HepG2 (cell line): ENCODE data around the gene CNPPD1. TPM values are rescaled to one million over a fixed set of nuclear protein-coding genes. Genes with fewer than 3 reads are reported as not detected.

Source experiments
- ATM ChIP-seq: fragments of 450-650 bp; IDR thresholded peaks from 2 replicates; pipeline ENCODE4 v1.7.1; 2017; ENCODE audit warnings: mild to moderate bottlenecking, borderline replicate concordance
- CENPX ChIP-seq: sonication (generic); formaldehyde crosslinking; IDR thresholded peaks from 2 replicates; pipeline ENCODE4 v1.9.0; 2021; ENCODE audit warnings: mild to moderate bottlenecking, missing genetic modification reagents, moderate library complexity
- CHD4 ChIP-seq: fragments of 200-600 bp; sonication (generic); IDR thresholded peaks from 2 replicates; pipeline ENCODE4 v1.7.0; 2017; ENCODE audit warnings: mild to moderate bottlenecking, low read length, borderline replicate concordance
- KAT2B ChIP-seq: fragments of 150-350 bp; IDR thresholded peaks from 2 replicates; pipeline ENCODE4 v1.6.1; 2014; ENCODE audit warnings: low read depth, low read length, borderline replicate concordance
- MAFF ChIP-seq: IDR thresholded peaks from 2 replicates; pipeline ENCODE4 v1.6.1; 2011; ENCODE audit warnings: low read depth, low read length, improper control_type of control experiment
- MEF2D ChIP-seq: sonication (generic); formaldehyde crosslinking; IDR thresholded peaks from 2 replicates; pipeline ENCODE4 v1.5.1; 2020; ENCODE audit warnings: mild to moderate bottlenecking, missing genetic modification reagents
- PITX1 ChIP-seq: sonication (generic); formaldehyde crosslinking; IDR thresholded peaks from 2 replicates; pipeline ENCODE4 v1.5.1; 2020; ENCODE audit warnings: mild to moderate bottlenecking, missing genetic modification reagents
- SNAI1 ChIP-seq: sonication (generic); formaldehyde crosslinking; IDR thresholded peaks from 2 replicates; pipeline ENCODE4 v1.5.0; 2020; ENCODE audit warnings: mild to moderate bottlenecking, missing genetic modification reagents, borderline replicate concordance
- ZNF121 ChIP-seq: sonication (generic); formaldehyde crosslinking; IDR thresholded peaks from 2 replicates; pipeline ENCODE4 v1.5.0; 2020; ENCODE audit warnings: mild to moderate bottlenecking, missing genetic modification reagents
- ZNF275 ChIP-seq: sonication (generic); formaldehyde crosslinking; IDR thresholded peaks from 2 replicates; pipeline ENCODE4 v1.8.0; 2022; ENCODE audit warnings: missing genetic modification reagents, mild to moderate bottlenecking, inconsistent platforms, borderline replicate concordance
- ZNF660 ChIP-seq: sonication (generic); formaldehyde crosslinking; IDR thresholded peaks from 2 replicates; pipeline ENCODE4 v1.5.1; 2020; ENCODE audit warnings: mild to moderate bottlenecking, low read depth, missing genetic modification reagents, borderline replicate concordance
- ZNF703 ChIP-seq: sonication (generic); formaldehyde crosslinking; IDR thresholded peaks from 2 replicates; pipeline ENCODE4 v1.5.1; 2020; ENCODE audit warnings: missing genetic modification reagents, mild to moderate bottlenecking, moderate library complexity, borderline replicate concordance
- ZNF777 ChIP-seq: sonication (generic); formaldehyde crosslinking; IDR thresholded peaks from 2 replicates; pipeline ENCODE4 v1.4.0; 2020; ENCODE audit warnings: missing genetic modification reagents
- ZNF788 ChIP-seq: sonication (generic); formaldehyde crosslinking; IDR thresholded peaks from 2 replicates; pipeline ENCODE4 v1.5.0; 2020; ENCODE audit warnings: mild to moderate bottlenecking, missing genetic modification reagents, borderline replicate concordance
- ZNF816 ChIP-seq: sonication (generic); formaldehyde crosslinking; IDR thresholded peaks from 2 replicates; pipeline ENCODE4 v1.8.0; 2022; ENCODE audit warnings: missing genetic modification reagents, mild to moderate bottlenecking, borderline replicate concordance
- polyA plus RNA-seq, 8 experiments: library from polyadenylated mRNA; depleted of rRNA in 3 of 8; stranded (reverse) in 7 of 8; unstranded in 1 of 8; fragments of >200 nt; fragmentation: Illumina TruSeq in 4 of 8; extraction: Trizol in 4 of 8; gene quantifications; 2 replicates each; pipeline versions ENCODE4 v1.2.1 to v1.2.3, GENCODE V29; 2011 to 2016; ENCODE audit warnings: low read depth in 4 of 8, missing spikeins in 1 of 8, mixed read lengths in 1 of 8; ENCODE audit not compliant: insufficient read depth in 1 of 8
- total RNA-seq, 5 experiments: library from RNA; depleted of rRNA; stranded (reverse); fragments of >200 nt; fragmentation: Illumina TruSeq; extraction: Trizol; gene quantifications; 2 replicates each; pipeline ENCODE4 v1.2.3, GENCODE V29; 2016; ENCODE audit warnings: low read depth in 1 of 5
- TF ChIP-seq, protein P1 (sequence below): sonication (generic); formaldehyde crosslinking; IDR thresholded peaks from 2 replicates; pipeline ENCODE4 v1.5.1; 2020; ENCODE audit warnings: mild to moderate bottlenecking, missing genetic modification reagents
- TF ChIP-seq, protein P2 (sequence below): IDR thresholded peaks from 2 replicates; pipeline ENCODE4 v1.6.1; 2016
- TF ChIP-seq, protein P3 (sequence below), 2 experiments: sonication (generic) in 1 of 2; formaldehyde crosslinking in 1 of 2; IDR thresholded peaks; 2 replicates each; pipeline versions ENCODE4 v1.5.1 to v1.6.1; 2011 to 2020; ENCODE audit warnings: borderline replicate concordance in 1 of 2, low read depth in 1 of 2, low read length in 1 of 2, mild to moderate bottlenecking in 1 of 2, missing genetic modification reagents in 1 of 2, moderate library complexity in 1 of 2
- TF ChIP-seq, protein P4 (sequence below): IDR thresholded peaks from 2 replicates; pipeline ENCODE4 v1.6.1; 2016; ENCODE audit warnings: missing compliant biosample characterization, missing genetic modification reagents, borderline replicate concordance

Gene CNPPD1
- total and polyA plus RNA-seq, 2 of the 13 experiments (the other 11 are each of a cell fraction or from before 2014, with no cell fraction given), result 35.5 to 49.4 TPM

DNA sequence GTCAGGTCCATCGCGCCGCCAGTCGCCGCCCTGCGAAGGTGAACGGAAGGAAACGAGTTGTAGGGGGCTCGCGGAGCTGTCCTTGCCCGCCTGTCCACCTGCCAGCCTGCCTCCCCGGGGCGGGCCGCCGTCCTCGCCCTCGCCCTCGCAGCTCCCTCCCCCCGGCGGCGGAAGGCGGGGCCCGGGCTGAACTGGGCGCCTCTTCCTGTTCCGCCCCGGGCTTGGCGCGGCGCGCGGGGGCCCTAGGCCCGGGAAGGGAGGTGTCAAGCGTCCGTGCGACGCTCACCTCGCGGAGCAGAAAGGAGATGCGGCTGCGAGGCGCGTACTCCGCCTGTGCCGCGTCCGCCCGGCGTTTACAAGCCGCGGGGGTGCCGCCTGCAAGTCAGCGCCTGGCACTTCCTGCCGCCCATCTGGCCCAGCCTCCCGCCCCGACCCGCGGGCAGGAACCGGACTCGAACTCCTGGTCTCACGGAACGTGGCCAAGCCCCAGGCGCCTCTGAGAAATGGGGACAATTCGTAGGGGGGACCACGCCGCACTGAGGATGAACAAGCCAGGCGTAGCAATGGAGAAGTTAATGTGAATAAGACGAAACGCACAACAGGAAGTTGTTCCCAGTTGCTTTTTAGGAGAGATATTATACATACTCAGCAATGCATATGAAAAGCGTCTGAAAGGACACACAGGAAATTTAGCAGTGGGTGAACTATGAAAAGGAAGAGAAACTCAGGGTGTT is at the start of gene CNPPD1 (continued):
- TF ChIP-seq, protein P1, sequence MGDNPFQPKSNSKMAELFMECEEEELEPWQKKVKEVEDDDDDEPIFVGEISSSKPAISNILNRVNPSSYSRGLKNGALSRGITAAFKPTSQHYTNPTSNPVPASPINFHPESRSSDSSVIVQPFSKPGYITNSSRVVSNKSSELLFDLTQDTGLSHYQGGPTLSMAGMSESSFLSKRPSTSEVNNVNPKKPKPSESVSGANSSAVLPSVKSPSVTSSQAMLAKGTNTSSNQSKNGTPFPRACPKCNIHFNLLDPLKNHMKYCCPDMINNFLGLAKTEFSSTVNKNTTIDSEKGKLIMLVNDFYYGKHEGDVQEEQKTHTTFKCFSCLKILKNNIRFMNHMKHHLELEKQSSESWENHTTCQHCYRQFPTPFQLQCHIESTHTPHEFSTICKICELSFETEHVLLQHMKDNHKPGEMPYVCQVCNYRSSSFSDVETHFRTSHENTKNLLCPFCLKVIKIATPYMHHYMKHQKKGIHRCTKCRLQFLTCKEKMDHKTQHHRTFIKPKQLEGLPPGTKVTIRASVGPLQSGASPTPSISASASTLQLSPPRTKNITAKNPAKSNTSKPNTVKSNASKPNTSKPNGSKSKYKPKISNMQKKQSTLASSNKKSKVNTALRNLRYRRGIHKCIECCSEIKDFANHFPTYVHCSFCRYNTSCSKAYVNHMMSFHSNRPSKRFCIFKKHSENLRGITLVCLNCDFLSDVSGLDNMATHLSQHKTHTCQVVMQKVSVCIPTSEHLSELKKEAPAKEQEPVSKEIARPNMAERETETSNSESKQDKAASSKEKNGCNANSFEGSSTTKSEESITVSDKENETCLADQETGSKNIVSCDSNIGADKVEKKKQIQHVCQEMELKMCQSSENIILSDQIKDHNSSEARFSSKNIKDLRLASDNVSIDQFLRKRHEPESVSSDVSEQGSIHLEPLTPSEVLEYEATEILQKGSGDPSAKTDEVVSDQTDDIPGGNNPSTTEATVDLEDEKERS (CRISPR knock-in tag), result no peak; the same call in 1 of the 2 replicates
- TF ChIP-seq, protein P2, sequence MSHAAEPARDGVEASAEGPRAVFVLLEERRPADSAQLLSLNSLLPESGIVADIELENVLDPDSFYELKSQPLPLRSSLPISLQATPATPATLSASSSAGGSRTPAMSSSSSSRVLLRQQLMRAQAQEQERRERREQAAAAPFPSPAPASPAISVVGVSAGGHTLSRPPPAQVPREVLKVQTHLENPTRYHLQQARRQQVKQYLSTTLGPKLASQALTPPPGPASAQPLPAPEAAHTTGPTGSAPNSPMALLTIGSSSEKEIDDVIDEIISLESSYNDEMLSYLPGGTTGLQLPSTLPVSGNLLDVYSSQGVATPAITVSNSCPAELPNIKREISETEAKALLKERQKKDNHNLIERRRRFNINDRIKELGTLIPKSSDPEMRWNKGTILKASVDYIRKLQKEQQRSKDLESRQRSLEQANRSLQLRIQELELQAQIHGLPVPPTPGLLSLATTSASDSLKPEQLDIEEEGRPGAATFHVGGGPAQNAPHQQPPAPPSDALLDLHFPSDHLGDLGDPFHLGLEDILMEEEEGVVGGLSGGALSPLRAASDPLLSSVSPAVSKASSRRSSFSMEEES (CRISPR knock-in tag), result peak; percentile 85
- TF ChIP-seq PITX1 (peak; percentile 69), ZNF816 (CRISPR knock-in tag) (peak; percentile 99), ZNF121 (CRISPR knock-in tag) (peak; percentile 82), MEF2D (CRISPR knock-in tag) (no peak; the same call in 1 of the 2 replicates), ZNF703 (CRISPR knock-in tag) (peak; percentile 79; the same call in 1 of the 2 replicates), ZNF788 (CRISPR knock-in tag) (peak; percentile 96), ZNF660 (peak; percentile 87; the same call in 1 of the 2 replicates), SNAI1 (CRISPR knock-in tag) (0 out of 2 replicates have a peak, but pooled peaks have one; percentile 50), ZNF275 (peak; percentile 72; the same call in 1 of the 2 replicates), KAT2B (no peak), CHD4 (no peak), MAFF (no peak), ATM (no peak), ZNF777 (CRISPR knock-in tag) (peak; percentile 77), CENPX (CRISPR knock-in tag) (no peak)
- TF ChIP-seq, protein P3, sequence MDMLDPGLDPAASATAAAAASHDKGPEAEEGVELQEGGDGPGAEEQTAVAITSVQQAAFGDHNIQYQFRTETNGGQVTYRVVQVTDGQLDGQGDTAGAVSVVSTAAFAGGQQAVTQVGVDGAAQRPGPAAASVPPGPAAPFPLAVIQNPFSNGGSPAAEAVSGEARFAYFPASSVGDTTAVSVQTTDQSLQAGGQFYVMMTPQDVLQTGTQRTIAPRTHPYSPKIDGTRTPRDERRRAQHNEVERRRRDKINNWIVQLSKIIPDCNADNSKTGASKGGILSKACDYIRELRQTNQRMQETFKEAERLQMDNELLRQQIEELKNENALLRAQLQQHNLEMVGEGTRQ (IDR thresholded peaks at IDR 0.05; ENCODE audit: low read depth, low read length), result no peak
- TF ChIP-seq, protein P3 (CRISPR knock-in tag; IDR thresholded peaks at IDR 0.05; ENCODE audit: borderline replicate concordance), result peak; percentile 35; the same call in 1 of the 2 replicates
- TF ChIP-seq, protein P4, sequence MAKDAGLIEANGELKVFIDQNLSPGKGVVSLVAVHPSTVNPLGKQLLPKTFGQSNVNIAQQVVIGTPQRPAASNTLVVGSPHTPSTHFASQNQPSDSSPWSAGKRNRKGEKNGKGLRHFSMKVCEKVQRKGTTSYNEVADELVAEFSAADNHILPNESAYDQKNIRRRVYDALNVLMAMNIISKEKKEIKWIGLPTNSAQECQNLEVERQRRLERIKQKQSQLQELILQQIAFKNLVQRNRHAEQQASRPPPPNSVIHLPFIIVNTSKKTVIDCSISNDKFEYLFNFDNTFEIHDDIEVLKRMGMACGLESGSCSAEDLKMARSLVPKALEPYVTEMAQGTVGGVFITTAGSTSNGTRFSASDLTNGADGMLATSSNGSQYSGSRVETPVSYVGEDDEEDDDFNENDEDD, result peak; percentile 99
